ENCODE measurements around the gene TUBGCP6.

The TUBGCP6 gene

DNA sequence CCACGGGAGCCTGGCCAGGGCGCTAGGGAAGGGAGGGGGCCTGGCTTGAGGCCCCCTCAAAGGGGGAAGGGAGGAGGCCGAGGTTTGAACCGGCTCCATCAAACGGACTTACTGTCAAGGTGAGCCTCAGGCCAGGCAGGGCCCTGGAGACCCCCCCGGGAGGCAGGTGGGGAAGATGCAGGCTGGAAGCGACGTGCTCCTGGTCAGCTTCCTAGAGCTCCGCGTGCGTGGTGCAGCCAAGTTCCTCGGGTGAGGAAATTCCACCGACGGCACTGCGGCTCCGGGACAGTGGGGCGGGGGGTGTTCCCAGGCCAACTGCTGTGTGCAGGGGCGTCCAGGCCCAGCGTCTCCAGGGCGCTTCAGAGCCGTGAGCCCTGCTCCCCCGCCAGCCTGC lies 66.4 kb downstream of the TUBGCP6 start:
- TF ChIP-seq, protein P1, sequence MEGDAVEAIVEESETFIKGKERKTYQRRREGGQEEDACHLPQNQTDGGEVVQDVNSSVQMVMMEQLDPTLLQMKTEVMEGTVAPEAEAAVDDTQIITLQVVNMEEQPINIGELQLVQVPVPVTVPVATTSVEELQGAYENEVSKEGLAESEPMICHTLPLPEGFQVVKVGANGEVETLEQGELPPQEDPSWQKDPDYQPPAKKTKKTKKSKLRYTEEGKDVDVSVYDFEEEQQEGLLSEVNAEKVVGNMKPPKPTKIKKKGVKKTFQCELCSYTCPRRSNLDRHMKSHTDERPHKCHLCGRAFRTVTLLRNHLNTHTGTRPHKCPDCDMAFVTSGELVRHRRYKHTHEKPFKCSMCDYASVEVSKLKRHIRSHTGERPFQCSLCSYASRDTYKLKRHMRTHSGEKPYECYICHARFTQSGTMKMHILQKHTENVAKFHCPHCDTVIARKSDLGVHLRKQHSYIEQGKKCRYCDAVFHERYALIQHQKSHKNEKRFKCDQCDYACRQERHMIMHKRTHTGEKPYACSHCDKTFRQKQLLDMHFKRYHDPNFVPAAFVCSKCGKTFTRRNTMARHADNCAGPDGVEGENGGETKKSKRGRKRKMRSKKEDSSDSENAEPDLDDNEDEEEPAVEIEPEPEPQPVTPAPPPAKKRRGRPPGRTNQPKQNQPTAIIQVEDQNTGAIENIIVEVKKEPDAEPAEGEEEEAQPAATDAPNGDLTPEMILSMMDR (IDR thresholded peaks at IDR 0.05; ENCODE audit: low read depth, low read length) = no peak
- no peak for DNase-seq (ENCODE audit: low read depth, low spot score)
- in situ Hi-C loops (cut with HindIII; ENCODE audit: low sequenced_read_pairs) = no loop called here
- no peak overlapping the region for H3K4me3 ChIP-seq (ENCODE audit: low read depth, low read length)

DNA sequence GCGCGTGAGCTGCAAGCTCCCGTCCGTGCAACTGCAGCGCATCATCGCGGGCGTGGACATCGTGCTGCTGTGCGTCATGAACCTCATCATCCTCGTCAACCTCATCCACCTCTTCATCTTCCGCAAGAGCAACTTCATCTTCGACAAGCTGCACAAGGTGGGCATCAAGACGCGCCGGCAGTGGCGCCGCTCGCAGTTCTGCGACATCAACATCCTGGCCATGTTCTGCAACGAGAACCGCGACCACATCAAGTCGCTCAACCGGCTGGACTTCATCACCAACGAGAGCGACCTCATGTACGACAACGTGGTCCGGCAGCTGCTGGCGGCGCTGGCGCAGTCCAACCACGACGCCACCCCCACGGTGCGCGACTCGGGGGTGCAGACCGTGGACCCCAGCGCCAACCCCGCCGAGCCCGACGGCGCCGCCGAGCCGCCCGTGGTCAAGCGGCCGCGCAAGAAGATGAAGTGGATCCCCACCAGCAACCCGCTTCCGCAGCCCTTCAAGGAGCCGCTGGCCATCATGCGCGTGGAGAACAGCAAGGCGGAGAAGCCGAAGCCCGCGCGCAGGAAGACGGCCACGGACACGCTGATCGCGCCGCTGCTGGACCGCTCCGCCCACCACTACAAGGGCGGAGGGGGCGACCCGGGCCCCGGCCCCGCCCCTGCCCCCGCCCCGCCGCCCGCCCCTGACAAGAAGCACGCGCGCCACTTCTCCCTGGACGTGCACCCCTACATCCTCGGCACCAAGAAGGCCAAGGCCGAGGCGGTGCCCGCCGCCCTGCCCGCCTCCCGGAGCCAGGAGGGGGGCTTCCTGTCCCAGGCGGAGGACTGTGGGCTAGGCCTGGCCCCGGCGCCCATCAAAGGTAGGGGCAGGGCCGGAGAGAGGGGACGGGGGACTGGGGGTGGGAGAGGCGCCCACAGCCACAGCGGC lies 67.0 kb downstream of the TUBGCP6 start:
- TF ChIP-seq, protein P1 (IDR thresholded peaks at IDR 0.05; ENCODE audit: low read depth, low read length) = no peak

DNA sequence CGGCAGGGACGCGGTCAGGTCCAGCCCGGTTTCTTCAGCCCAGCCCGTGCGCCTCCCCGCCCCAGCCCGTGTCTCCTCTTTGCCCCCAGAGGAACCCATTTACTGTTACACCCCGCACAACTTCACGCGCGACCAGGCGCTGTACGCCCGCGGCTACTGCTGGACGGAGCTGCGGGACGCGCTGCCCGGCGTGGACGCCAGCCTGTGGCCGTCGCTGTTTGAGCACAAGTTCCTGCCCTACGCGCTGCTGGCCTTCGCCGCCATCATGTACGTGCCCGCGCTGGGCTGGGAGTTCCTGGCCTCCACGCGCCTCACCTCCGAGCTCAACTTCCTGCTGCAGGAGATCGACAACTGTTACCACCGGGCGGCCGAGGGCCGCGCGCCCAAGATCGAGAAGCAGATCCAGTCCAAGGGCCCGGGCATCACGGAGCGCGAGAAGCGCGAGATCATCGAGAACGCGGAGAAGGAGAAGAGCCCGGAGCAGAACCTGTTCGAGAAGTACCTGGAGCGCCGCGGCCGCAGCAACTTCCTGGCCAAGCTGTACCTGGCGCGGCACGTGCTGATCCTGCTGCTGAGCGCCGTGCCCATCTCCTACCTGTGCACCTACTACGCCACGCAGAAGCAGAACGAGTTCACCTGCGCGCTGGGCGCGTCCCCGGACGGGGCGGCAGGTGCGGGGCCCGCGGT lies 67.8 kb downstream of the TUBGCP6 start:
- no peak for DNase-seq (ENCODE audit: low read depth, low spot score)
- TF ChIP-seq, protein P1 (IDR thresholded peaks at IDR 0.05; ENCODE audit: low read depth, low read length) = no peak
- in situ Hi-C loops (cut with HindIII; ENCODE audit: low sequenced_read_pairs) = no loop called here
- no peak overlapping the region for H3K4me3 ChIP-seq (ENCODE audit: low read depth, low read length)

More for the DNA sequence above, 67.0 kb downstream of the TUBGCP6 start:
- DNase-seq (ENCODE audit: low read depth, low spot score) = no peak
- in situ Hi-C loops (cut with HindIII; ENCODE audit: low sequenced_read_pairs) = no loop called here
- H3K4me3 ChIP-seq (ENCODE audit: low read depth, low read length) = no peak overlapping the region

DNA sequence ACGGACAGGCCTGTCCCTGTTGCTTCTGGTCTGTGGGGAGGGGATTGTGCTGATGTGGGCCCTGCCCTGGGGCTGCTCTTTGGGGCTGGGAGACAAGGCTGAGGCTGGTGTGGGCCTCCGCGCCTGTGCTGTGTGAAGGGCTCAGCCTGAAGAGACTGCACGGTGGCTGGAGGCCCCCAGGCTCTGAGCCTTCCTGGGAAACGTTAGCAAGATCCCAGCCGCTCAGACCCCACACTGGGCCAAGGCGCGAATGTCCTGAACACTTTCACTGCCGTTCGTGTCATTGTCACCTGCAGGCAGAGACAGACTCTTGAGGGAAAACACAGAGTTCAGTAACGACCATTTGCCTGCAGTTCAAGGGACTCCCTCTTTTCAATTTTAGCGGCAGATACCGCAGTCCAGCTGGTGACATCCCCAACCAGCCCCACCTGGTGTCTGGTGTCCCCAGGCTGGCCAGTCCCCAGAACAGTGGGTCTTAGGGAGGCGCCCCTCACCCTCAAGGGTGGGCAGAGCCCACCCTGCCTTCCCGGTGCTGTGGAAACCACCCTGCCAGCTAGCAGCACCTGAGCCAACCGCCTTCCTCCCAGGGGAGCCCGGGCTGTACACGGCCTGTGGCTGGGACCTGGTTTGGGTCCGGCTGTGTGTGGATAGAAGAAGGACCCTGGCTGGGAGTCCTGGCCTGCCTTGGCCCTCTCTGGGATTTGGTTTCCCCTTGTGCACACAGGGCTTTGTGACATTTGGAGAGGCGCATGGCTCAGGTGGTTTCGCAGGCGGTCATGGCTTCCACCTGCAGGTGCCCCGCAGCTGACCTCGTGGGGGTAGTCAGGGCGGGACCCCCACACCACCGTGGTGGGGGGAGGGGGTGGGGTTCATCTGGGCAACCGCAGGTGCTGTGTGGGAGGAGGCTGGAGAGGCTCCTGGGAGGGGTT lies 68.6 kb downstream of the TUBGCP6 start:
- in situ Hi-C loops (cut with HindIII; ENCODE audit: low sequenced_read_pairs) = no loop called here
- TF ChIP-seq, protein P1 (IDR thresholded peaks at IDR 0.05; ENCODE audit: low read depth, low read length) = no peak

DNA sequence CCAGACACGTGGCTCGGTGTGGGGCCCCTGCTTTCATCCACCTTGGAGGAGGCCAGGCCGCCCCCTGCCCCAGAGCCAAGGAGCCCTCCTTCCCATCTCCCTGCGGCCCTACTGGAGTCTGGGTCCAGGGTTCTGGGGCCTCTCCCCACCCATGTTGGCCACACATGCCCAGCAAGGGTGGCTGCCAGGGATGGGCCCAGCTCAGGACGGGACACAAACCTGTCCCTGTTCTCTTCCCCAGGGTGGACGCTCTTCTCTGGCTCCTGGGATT lies 69.7 kb downstream of the TUBGCP6 start:
- TF ChIP-seq, protein P1 (IDR thresholded peaks at IDR 0.05; ENCODE audit: low read depth, low read length) = no peak
- H3K4me3 ChIP-seq (ENCODE audit: low read depth, low read length) = no peak overlapping the region
- no peak for DNase-seq (ENCODE audit: low read depth, low spot score)
- in situ Hi-C loops (cut with HindIII; ENCODE audit: low sequenced_read_pairs) = no loop called here

More for the DNA sequence above, 68.6 kb downstream of the TUBGCP6 start:
- no peak for DNase-seq (ENCODE audit: low read depth, low spot score)
- H3K4me3 ChIP-seq (ENCODE audit: low read depth, low read length) = no peak overlapping the region
